Activated CD4-positive, alpha-beta T cell treated with anti-CD3 and anti-CD28 coated beads, Interleukin-2, Interleukin-6, amounts not matched to agents 100 ng/mL and 50 ng/mL, durations not matched to agents 16 hours and 8 hours (primary cell): ENCODE measurements around the gene FAF2.
"Not testable (repeated sequence)": the region's sequence is repeated elsewhere in the genome, so short reads cannot be mapped to it uniquely, and the experiment has no call there.

ENCODE experiments used
- DNase-seq: peaks from one replicate; pipeline ENCODE4 v3.0.0-alpha.2; 2020

Gene FAF2, protein sequence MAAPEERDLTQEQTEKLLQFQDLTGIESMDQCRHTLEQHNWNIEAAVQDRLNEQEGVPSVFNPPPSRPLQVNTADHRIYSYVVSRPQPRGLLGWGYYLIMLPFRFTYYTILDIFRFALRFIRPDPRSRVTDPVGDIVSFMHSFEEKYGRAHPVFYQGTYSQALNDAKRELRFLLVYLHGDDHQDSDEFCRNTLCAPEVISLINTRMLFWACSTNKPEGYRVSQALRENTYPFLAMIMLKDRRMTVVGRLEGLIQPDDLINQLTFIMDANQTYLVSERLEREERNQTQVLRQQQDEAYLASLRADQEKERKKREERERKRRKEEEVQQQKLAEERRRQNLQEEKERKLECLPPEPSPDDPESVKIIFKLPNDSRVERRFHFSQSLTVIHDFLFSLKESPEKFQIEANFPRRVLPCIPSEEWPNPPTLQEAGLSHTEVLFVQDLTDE

DNA sequence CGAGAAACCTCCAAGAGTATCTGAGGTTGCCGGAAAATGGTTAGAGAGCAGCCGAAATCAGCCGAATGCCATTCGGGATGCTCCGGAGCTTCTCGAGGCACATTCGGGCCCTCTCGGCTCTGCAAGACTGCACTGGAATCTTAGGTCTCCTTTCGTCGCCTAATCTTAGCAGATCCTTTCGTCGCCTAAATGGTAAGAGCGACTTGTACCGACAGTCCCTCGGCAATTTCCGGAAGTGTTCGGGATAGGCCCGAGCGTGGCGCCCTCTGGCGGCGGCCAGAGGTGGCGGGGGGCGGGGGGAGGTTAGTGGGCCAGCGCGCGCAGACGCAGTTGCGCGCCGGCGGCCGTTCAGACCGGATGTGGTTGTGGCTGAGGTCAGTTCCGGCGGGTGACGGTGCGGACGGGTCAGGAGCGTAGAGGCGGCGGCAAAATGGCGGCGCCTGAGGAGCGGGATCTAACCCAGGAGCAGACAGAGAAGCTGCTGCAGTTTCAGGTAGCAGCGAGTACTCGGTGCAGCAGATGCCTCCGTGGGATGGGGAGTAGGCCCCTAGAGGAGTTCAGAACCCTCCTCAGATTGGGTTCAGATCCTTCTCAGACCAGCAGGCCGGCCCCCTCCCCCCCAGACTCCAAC is at the start of gene FAF2:
TSS of gene FAF2 (plus strand) at position 408 of the 631 bp plus-strand sequence. CDS start at position 431, 23 bp downstream.
- peak; percentile 99 for DNase-seq

DNA sequence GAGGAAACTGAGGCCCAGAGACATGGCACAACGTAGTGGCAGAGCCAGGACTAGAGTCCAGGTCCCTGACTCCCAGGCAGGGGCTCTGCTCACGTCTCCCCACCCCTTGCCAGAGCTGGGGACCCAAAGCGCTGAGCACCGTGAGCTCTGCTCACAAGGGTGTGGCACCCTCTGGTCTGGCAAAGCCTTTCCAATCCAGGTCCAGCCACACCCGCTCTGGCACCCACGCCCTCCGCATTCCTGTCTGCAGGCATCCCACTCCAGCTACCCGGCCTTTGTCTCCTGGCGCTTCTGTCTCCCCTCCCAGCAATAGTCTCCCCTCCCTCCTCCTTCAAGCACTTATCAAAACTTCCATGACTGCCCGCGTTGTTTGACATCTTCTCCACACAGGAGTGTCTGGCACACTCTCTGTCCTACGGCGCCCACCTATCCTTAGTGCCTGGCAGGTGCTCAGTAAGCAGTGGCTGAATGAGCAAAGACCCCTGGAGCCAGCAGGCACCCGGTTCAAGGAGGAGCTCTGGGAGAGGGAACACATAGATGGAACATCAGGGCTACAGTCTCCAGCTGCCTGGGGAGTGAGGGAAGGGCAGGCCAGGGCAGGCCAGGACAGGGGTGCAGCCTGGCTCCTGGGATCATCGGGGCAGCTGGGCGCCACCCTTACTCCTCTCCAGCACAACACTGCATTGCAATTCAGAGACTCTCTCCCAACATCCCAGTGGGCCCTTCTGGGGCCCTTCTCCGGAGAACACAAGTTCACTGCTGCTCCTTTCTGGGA is 47.6 kb upstream of the FAF2 start:
- no peak for DNase-seq

DNA sequence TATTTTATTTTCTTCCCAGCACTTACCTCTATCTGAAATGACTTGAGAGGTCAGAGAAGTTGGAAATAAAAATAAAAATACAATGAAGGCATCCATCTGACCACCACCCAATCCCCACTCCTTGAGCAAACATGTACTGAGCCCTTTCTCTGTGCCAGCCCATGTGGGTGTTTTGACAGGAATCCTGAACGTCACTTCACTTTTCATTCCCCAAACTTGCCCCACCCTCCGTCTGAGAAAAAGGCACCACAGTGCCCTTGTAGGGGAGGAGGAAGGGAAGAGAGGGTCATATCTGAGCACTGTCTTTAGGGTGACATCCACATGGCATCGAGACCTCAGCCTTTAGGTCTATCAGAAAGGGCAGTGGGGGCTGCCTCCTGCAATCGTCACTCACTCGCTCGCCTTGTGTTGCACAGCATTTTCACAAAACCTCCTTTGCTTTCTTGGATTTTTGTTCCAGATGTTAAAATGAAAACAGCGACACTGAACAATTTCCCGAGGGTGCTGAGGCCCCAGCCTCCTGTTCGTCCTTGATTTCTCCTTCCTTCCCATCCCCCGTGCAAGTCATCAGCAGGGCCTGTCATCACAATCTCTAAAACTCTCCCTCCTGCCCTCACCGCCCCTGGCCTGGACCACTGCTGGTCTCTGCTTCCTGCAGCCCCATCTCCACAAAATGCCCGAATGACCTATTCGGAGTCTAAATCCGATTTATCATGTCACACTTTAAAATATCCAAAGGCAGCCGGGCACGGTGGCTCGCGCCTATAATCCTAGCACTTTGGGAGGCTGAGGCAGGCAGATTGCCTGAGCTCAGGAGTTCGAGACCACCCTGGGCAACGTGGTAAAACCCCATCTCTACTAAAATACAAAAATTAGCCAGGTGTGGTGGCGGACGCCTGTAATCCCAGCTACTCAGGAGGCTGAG is 46.6 kb upstream of the FAF2 start:
- DNase-seq = no peak

DNA sequence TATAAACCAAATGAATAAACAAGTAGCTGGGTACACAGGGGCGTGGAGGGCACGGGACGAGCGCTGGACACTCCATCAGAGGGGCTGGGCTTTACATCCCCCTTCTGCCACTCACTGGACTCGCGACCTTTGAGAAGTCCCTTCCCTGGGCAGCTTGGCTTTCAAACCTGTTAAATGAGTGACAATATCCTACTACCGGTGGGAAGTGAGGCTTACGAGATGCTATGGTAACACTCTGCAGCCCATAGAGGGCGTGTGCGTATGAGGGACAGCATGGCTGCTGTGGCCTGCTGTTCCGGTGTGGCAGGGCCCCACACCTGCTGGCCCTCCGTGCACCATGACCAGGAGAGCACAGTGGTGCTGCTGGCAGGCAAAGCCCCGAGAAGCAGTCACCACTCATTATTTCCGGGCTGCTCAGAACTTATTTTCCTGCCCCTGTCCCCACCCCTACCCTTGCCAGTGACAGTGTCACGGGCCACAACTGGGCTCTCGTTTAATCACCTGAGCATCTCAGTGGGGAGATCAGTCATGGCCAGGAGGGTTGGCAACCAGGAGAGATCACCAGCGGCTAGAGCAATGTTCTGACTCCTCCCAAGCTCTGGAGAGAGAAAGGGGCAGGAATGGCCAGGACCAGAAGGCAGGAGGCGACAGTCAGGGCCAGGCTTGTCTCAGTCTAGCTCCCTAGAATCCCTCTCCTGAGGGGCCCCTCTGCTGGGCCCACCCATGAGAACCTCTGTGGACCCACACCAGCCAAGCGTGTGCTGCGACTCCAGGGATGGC is 42.3 kb upstream of the FAF2 start:
- DNase-seq = no peak

DNA sequence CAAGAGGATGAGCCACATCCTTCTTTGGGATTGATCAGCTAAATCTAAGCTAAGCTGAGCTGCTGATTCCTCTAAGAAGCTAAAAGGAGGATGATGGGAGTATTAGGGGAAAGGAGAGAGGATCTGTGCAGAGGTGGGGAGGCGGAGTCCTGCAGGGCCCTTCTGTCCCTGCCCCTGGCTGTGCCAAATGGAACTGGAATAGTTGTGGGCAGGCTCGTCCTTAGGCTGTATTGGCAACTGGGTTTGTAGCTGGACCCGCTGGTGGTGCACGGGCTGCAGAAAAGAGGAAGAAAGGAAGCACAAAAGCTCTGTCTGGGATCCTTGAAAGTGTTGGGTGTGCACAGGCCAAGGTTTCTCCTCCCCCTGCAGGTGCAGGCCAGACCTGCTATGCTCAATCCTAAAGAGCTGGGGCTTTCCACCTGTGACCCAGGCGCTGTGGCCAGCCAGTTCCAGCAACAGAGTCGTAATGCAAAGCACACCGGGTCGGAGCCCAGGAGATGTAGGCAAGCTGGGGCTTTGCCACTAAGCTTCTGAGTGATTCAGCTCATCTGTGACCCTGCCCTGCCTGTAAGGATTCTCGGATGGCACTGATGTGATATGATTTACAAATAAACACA is 41.6 kb upstream of the FAF2 start:
- no peak for DNase-seq

DNA sequence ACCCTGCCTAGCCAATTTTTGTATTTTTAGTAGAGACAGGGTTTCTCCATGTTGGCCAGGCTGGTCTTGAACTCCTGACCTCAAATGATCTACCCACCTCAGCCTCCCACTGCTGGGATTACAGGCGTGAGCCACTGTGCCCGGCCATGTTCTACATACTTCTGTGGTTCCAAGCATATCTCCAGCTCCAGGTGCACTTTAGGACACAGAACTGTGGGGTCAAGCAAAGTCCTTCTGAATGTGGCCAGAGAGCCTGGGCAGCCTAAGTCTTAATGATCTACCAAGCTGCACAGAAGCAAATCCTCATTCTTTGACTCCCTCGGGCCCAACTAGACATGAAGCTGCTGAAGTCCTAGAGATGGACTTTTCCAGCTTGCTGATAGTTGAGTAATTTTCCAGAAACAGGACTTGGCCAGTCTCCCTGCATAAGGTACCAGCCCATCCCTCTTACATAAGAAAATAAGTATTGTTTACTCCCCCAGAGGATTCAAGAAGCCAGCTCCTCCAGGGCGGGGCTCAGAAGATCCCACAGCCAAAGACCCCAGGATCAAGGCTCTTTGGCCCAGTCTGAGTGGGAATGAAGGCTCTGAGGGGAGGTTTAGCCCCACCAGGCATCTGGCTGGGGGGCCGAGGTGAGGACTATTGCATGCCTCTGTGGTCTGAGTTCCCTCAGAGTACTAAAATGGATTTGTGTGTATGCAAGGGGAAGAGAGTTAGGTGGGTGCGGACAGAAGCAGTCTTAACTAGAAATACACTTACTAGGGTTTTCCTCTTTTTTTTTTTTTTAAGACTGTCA is 40.5 kb upstream of the FAF2 start:
- no peak for DNase-seq

DNA sequence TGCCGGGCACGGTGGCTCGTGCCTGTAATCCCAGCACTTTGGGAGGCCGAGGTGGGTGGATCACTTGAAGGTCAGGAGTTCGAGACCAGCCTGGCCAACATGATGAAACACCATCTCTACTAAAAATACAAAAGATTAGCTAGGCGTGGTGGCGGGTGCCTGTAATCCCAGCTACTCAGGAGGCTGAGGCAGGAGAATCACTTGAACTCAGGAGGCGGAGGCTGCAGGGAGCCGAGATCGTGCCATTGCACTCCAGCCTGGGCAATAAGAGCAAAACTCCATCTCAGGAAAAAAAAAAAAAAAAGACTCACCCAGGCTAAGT is 40.0 kb upstream of the FAF2 start:
- DNase-seq = not testable (repeated sequence)

DNA sequence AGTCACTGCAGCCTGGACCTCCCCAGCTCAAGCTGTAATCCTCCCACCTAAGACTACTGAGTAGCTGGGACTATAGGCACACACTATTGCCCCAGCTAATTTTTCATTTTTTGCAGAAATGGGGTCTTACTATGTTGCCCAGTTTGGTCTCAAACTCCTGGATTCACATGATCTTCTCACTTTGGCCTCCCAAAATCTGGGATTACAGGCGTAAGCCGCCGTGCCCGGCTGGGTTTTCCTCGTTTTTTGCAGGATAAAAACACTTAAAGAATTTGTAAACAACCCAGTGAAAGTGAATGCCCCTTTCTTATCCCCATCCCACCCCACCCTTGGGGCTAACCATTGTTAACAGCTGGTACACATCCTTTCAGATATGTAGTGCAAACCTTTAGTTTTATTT is 39.6 kb upstream of the FAF2 start:
- DNase-seq = no peak

DNA sequence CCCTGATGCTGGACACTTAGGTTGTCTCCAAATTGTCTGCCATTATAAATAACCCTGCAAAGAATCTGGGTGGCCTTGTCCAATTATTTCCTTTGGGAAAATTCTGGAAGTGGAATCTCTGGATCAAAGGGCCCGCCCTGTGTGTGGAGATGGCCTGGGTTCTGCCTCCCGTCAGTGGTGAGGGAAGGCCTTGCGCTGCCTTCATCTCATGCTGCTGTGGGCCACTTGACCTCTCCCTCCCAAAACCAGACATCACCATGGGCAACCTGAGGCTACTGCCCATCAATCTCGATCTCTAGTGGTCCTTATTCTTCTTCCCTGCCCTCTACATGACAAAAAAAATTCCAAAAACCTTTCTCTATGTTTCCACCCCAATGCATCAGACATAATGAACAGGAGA is 38.4 kb upstream of the FAF2 start:
- no peak for DNase-seq

DNA sequence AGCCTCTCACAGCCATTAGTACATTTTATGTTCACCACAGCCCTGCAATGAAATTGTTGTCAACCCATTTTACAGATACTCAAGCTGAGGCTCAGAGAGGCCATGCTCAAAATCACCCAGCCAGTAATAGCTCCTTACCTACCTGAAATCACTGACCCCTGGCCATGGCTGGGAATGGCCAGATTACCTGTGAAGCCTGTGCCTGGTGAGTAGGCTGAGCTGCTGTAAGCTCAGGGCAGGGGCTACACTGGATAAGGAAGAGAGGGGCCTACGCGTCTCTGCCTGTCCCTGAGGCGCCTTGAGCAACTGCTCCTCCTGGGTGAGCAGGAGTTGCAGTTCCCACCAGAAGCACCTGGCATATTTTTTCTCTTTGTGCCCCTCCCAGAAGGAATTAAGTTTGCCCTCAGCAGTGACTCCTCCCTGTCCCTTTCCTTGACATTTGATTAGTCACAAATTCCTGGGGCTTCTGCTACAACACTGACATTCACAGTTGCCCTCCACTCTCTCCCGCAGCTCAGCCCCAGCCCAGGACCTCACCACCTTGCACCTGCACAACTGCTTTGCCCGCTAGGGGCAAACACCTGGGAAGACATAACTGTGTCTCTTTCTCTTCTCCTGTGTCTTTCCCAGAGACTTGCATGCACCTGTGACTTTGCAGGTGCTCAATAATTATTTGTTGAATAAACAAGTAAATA is 37.6 kb upstream of the FAF2 start:
- no peak for DNase-seq

DNA sequence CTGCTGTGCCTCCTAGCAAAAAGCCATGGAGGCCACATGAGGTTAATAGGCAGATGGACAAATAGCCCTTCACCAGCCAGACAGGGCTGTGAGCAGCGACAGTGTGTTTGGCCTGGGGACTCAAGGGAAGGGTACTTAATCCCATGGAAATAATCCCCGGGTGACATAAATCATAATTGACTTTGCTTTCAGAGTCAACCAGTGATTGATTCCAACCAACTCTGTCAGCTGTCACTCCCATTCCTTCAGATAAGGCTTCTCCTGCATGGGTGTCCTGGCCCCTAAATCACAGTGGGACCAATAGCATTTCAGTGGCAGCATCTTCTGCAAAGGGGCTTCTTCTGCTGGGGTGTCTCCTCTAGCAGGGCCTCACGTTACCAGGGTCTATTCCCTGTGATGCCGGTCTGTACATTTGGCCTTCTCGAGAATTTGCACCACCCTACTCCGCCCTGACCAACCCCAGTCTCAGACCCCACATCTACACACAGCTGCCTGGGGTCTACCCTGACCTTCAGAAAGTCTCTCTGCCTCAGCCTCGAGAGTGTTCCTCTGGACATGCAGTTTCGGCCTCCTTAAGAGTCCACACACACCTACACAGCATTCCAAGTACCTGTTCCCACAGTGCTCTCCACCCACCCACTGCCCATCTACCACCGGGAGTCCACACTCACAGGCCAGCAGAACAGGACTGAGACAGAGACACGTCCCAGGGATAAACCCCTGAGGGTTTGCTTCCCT is 35.5 kb upstream of the FAF2 start:
- no peak for DNase-seq

DNA sequence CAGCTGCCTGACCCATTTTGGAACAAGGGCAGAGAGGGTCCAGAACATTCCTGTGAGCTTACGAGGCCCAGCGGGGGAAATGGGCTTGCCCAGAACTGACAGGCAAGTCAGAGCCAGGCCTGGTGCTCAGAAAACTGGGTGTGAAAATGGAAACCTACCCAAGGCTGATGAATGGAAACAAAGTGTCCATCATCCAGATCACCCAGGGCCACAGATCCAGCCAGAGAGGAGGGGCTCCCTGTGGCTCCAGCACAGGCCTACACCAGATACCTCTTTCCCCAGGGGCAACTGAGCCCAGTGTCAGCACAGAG is 35.0 kb upstream of the FAF2 start:
- DNase-seq = no peak

DNA sequence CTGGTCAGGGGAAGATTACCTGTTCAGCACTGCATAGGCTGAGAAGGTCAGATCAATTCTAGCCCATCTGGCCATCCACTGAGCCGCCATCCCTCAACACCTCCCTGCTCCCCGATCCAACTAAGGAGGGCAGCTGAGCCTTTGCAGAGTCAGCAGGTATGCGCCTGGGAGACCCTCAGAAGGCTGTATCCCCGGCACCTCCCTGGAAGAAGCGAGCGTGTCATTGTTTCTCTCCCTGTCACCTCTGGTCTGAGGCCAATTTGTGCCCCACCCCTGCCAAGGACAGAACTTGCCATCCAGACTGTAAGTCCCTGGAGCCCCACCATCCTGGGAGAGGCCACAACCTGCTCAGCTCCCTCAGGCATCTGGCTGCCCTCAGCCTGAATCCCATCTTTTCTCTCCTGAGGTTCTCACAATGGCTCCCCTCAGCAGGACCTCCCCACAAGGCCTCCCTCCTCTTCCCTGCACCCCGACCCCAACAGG is 34.4 kb upstream of the FAF2 start:
- DNase-seq = no peak

DNA sequence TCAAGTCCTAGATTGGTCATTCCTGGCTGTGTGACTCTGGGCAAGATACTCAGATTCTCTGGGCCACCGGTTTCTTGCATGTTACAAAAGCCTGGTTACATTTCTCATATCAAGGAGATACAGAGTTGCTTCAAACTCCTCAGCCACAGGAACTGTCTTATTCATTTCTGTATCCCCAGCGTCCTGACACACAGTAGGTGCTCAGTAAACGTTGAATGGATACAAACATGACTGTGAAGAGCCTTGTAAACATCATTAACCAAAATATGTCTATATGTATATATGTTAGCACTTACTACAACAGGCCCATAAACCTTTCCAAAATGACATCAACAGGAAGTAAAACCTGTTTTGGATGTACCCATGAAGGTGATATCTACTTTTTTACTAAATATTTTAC is 33.5 kb upstream of the FAF2 start:
- DNase-seq = no peak

DNA sequence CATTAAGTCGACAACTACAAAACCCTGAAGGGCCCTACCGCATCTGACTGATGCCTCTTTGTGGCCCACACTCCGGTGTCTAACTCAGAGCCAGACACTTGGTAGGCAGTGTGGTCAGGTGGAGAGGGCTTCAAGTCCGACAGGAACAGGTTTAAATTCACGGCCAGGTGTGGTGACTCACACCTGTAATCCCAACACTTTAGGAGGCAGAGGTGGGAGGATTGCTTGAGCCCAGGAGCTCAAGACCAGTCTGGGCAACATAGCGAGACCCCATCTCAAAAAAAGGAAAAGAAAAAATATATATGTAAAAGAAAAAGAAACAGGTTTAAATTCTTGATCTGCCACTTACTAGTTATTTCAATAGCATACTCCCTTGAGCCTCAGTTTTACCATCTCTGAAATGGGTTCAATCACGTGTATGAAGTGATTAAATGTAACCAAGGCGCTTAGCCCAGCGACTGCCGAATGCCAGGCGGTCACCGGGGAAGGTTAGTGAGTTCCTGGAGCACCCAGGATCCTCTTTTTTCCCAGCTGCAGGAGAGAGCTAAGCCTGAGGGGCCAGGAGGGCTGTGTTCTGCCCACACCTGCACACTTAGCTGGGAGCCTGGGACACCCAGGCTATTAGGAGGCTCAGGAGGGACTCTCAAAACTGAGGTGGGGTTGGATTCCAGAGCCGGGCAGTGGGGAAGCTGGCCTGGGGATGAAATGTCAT is 32.8 kb upstream of the FAF2 start:
- DNase-seq = no peak

DNA sequence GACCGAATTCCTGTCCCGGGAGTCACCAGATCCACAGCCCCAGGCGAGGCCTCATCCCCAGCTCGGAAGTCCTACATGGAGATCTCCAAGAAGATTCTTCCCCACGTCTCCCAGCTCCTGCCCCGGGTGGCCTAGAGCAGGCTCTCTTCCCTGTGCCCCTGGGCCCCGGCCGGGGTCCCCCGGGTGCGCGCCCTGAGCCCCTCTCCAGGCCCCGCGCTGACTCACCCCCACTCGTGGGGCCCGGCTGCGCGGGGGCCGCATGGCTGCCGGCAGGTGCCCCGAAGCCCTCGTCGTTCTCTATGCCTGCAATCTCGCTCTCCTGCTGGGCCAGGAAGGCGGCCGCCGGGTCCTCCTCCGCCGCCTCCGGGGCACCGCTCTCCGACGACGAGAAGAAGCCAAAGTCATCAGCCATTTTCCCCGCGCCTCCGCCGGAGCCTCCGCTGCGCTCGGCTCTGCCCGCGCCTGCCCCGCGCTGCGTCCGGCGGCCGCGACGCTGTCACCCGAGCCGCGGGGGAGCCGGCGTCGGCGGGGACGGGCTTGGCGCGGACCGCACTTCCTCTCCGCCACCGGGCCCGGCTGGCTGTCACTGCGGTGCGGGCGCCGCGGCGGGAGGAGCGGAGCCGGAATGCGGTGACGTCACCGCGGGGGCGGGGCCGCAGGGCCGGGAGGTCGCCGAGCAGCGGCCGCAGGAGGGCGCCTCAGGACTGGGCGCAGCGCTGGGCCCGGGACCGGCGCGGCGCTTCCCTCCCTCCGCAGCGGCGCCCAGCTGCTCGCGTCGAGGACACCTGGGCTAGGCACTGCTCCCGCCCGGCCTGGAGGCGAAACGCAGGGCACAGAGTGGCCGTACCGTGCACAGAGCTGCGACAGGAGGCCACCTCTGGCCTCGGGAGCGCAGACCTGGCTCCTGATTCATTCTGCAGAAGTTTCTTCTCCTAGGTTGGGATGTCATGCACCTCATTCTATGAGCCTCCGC is 31.9 kb upstream of the FAF2 start, which contains the start of gene CLTB:
TSS of gene CLTB (minus strand) at position 588 of the 973 bp plus-strand sequence. CDS start at position 412, 176 bp downstream.
- DNase-seq = peak; percentile 93

DNA sequence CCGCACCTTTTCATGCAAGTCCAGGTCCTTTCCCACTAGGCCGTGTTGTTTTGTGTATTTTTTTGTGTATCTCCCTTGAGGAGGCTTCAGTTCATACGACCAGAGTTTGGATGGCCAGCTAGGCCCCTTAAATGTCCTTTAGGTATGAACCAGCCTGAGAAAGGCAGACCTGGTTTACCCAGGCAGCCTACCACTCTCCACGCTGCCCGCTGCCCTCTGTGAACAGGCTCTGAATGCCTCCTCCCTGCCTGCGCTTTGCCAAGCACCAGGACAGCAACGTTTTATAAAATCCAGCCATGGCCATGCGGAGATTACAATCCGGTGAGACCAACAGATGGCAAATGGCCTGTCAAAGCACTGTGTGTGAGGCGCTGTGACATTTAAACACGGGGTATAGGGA is 31.2 kb upstream of the FAF2 start:
- no peak for DNase-seq
